ENCODE measurements around the gene RBP3.

Gene RBP3

GRCh38 chr10:47357911-47358310 is 9.7 kb downstream of the RBP3 start:
- no peak for DNase-seq (ENCODE audit: low read depth in 2 of 2)

DNA sequence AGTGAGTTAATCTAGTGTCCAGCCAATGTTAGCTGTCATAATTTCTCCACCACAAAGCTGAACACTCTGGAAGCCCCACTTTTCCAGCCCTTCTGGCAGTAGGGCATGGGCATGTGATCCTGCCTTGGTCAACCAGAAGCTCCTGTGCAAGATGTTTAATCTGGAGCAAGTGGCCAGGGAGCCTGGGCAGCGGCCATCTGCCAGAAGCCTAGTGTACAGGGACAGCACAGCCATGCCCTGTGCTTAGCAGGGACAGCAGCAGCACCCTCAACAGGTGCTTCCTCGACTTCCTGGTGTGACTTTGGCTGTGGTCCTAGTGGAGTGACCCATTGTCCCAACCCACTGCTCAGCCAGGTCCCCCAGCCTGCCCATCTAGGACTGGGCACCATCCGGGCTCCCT is 10.3 kb downstream of the RBP3 start:
- DNase-seq (ENCODE audit: low read depth in 2 of 2): no peak

GRCh38 chr10:47359101-47359500 is 10.9 kb downstream of the RBP3 start:
- no peak for DNase-seq (ENCODE audit: low read depth in 2 of 2)

DNA sequence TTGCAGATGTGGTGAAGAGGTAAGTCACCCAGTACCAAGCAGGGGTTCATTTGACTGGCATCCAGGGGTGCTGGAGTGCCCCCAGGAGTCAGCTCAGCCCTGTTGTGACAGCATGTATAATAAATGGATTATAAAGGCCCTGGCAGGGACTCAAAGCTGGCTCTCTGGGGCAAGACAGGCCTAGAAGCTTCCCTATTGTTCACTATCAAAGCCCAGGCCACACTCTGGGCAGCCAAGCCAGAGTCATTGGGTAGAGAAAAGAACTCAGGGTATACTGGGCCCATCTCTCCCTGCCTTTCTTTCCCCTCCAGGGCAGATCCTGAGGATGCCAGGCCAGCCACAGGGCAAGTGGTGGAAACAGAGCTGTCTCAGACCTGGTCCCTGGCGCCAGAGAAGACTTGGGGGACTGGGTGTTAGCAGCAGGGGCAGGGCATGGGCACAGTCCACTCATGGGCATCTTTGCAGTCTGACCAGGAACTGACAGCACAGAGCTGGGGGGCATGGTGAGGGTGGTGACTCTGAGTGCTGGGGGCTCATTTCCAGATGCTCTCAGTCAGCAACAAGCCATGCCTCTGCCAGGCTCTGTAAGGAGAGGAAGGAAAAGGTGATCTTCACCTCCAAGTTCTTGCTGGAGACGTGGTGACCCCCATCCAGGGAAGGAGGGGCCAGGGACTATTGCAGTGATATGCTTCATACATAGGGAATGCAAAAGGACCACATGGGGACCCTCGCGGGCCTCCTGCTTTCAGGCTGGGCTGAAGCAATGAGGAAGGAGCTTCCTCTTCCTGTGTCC is 11.7 kb downstream of the RBP3 start:
- no peak for DNase-seq (ENCODE audit: low read depth in 2 of 2)

- no peak for DNase-seq (ENCODE audit: low read depth in 2 of 2)
Observed at GRCh38 chr10:47360419-47361040, 12.4 kb downstream of the RBP3 start.

- DNase-seq (ENCODE audit: low read depth in 2 of 2): no peak
Observed at GRCh38 chr10:47361293-47361692, 13.1 kb downstream of the RBP3 start.

DNA sequence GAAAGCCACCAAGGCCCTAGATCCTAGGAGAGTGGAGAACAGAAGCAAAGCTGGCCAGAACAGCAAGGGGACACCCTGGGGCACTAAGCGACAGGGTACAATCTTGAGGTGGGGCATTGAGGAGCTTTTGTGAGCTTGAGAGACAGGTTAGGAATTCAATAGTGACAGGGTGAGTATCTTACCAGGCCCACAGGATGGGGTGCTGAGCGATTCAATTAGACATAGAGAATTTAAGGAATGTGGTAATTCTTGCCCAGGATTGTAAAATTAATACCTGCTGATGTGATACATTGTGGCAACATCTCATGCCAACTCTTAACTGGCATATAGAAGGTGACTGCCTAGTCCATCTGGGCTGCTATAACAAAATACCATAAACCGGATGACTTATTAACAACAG is 14.0 kb downstream of the RBP3 start:
- DNase-seq (ENCODE audit: low read depth in 2 of 2): no peak

DNA sequence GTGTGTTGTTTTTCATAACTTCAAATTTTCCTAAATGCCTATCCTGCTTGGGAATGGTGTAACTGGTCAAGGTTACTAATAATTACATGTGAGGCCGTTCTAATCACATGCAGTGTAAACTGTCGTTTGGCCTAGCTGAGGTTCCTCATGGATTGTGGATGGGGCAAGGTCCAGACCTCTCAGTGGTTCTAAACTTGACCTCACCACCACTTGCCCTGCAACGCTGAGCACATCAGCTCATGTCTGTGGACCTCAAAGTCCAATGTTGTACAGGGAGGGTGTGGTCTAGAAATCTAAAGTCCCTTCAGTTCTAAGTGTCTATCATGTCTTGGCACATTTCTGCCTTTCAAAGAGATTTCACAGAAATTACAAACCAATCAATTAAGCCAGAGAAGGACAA is 15.6 kb downstream of the RBP3 start:
- no peak for DNase-seq (ENCODE audit: low read depth in 2 of 2)

DNA sequence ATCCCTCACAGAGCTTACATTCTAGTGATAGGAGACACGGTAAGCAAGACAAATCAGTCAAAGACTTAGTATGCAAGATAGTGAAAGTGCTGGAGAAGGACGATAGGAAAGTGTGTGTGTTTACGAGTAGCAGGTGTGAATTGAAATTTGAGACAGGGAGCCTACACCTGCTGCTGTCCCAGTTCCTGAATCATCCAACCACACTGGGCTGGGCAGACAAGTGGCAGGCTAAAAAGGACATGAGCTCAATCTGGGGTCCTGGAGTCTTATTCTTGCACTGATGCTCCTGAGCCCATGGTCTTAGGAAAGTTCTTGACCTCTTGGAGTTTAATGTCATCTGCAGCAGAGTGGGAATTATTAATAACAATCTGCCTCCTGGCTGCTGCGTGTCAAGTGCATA is 16.2 kb downstream of the RBP3 start:
- DNase-seq (ENCODE audit: low read depth in 2 of 2): no peak

DNA sequence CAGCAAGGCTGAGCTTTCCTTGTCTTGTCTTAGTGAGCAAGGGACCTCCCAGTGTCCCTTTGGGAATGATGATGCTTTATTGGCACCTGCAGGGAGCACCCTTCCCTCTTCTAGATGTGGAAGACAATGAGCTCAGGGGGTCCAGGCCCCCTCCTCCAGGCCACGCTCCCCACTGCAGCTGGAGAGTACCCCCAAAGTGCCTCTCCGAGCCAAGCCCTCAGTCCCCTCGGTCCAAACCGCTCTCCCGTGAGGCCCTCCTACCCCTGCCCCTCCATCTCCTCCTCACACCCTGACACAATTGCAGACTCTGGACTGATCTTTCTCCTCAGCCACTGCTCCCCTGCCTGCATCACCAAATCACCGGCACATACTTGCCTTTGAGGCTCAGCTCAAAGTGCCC is 16.7 kb downstream of the RBP3 start:
- DNase-seq (ENCODE audit: low read depth in 2 of 2): no peak

GRCh38 chr10:47365431-47366180 is 17.4 kb downstream of the RBP3 start:
- DNase-seq (ENCODE audit: low read depth in 2 of 2): no peak

DNA sequence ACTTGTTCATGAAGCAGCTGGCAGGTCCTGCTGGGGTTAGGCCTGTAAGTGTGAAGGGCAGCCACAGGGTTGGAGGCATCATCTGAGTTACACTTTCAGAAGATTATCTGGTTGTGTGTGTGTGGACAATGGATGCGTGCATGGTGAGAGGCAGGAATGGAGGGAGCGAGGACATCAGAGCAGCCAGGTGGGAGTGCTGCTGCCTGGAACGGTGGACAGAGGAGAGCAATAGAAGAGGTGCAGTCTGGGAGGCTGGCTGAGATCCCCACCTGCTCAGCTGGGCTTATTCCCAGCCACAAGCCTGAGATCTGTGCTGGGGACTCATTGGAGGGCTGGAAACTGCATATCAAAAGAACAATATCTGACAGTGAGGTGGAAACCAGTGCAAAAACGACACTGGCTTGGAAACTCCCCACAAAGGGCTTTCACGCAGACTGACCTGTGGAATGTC is 18.0 kb downstream of the RBP3 start:
- no peak for DNase-seq (ENCODE audit: low read depth in 2 of 2)

DNA sequence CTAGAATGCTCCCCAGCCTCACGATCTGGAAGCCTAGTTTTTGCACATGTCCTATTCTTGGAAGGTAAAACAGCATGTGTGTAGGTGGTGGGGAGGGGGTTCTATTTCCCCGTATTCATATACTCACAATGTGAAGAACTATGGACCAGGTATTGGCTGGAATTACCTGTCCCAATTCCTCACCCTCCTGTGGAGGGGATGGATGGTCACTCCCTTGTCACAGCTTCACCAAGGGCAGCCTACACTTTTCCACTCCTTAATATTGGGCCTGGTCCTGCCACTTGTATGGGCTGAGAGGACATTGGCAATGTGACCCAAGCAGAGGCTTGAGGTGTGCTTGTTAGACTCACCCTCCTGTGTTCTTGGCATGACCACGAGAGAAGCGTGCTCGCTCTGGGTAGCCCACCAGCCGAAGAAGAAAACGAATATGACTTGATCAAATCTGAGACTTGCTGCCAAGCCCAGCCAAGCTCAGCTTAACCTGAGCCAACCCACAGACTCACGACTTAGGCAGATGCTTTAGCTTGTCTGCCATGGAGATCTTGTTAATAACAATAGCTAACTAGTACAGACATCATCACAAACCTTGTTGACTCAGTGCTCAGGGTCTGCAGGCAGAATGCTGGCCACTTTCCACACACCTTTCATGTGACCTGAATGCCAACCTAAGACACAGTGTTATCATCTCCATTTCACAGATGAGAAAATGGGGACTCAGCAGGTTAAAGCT is 18.7 kb downstream of the RBP3 start:
- DNase-seq (ENCODE audit: low read depth in 2 of 2): no peak

- DNase-seq (ENCODE audit: low read depth in 2 of 2): no peak
Observed at GRCh38 chr10:47367646-47368045, 19.5 kb downstream of the RBP3 start.

GRCh38 chr10:47368431-47369180 is 20.4 kb downstream of the RBP3 start:
- DNase-seq (ENCODE audit: low read depth in 2 of 2): no peak

GRCh38 chr10:47369251-47369894 is 21.2 kb downstream of the RBP3 start:
- DNase-seq (ENCODE audit: low read depth in 2 of 2): no peak

- no peak for DNase-seq (ENCODE audit: low read depth in 2 of 2)
Observed at GRCh38 chr10:47370015-47370767, 22.0 kb downstream of the RBP3 start.

GRCh38 chr10:47370878-47371277 is 22.7 kb downstream of the RBP3 start:
- DNase-seq (ENCODE audit: low read depth in 2 of 2): no peak

DNA sequence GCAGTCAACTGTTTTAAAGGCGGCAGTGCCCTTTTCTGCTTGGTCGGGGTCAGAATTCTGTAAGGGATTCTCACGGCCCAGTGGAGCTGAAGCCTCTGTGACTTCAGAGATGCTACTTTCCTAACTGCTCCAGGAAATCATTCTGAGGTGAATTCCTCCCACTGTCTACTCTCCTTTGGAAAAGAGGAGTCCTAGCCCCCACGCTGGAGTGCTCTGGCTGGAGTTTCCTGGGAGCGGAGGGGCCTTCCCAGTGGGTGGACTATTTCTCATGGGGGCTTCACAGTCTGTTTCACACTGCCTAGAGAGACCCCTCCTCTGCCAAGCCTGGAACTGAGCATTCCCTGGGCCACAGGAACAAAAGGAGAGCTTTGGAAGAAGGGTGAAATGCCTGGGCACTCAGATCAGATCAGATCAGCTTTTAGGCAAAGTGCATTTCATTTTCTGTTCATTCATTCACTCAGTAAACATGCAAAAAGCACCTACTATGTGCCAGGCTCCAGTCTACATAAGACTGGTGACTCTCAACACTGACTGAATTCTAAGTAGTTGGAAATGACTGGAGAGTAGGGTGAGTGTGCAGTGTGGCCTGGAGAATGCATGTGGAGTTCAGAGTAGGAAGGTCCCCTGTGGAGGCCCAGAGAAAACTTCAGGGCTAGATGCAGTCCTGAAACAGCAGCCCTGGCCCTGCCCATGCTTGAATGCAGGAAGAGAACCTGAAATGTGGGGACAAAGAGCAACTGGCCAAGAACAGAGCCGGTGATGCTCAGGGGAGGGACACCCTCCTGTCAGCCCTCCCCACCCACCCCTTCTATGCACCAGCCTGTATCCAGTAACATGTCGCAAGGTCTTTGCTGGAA is 23.7 kb downstream of the RBP3 start:
- DNase-seq (ENCODE audit: low read depth in 2 of 2): no peak
